HG02610 (cell line): ENCODE measurements around the gene APOL4.
A peak's percentile ranks its signal among the peaks of the same experiment; 100 is the strongest.
"Not testable (repeated sequence)": the region's sequence is repeated elsewhere in the genome, so short reads cannot be mapped to it uniquely, and the experiment has no call there.

Source experiments
- ATAC-seq: cut with Tn5 transposase; IDR thresholded peaks from one replicate; pipeline ENCODE4 v1.9.1; 2021; ENCODE audit warnings: mild to moderate bottlenecking, moderate library complexity; ENCODE audit not compliant: unreplicated experiment

APOL4 gene

GRCh38 chr22:36185828-36186624, 15.6 kb downstream of the APOL4 start:
- ATAC-seq = no peak

DNA sequence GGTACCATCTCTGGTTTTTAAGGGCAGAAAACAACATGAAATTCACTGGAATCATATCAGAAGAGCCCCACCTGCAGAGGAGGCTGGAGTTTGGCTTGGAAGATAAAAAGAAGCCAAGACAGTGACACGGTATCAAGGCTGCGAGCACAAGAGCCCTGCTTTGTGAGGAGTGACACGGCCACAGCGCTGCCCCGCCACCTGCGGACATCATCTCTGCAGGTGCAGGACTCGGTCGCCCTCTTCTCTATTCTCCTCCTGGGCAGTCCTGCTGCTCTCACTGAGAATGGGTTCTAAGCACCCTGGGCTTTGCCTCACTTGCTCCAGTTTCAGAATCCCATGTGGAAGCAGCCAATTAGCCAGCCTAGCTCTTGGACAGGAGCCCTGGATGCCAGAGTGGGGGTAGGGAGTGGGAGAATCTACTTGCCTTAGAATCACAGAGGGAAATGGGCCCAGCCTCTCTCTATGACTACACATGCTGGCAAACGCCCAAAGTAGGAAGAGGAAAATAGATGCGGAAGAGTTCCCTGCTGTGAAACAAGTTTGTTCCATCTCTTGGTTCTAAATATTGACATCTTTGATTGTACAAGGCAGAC, 17.1 kb downstream of the APOL4 start:
- no peak for ATAC-seq

DNA sequence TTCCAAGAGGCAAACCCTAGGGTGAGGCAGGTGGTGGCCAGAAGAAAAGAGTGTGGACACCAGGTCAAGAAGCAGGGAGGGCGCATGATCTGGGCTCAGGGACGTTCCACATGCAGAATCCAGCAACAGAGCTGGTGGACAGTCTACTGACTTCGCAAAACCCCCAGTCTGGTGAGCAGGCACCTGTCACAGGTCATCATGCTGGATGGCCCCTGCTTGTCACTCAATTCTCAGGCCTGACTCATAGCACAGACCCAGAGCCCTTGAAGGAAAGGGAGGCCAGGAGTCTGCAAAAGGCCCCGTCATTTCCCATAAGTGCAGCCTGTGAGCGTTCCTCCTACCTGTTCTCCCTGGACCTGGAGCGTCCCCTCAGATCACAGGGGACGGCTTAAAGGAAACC, 18.2 kb downstream of the APOL4 start:
- no peak for ATAC-seq

- ATAC-seq = no peak
These were observed 18.8 kb downstream of the APOL4 start for GRCh38 chr22:36182857-36183256.

- ATAC-seq = no peak
These were observed 19.6 kb downstream of the APOL4 start for GRCh38 chr22:36182056-36182455.

DNA sequence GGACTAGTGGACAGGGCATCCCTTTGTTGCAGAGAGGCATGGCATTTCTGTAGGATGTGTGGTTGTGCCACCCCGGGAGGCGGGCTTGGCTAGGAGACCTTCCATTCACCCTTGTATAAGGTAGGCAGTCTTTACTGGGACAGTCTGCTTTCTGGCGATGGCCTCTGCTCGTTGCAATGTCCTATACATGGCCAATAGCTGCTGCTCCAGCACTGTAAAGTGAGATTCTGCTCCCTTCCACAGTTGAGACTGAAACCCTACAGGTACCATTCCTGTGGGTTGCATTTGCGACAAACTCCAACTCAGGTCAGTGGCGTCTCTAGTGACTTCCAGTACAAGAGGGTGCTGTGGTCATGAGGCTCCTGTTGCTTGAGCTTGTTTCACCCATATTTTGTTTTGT, 20.7 kb downstream of the APOL4 start:
- ATAC-seq = no peak

- ATAC-seq = no peak
These were observed 21.4 kb downstream of the APOL4 start for GRCh38 chr22:36180038-36180880.

- no peak for ATAC-seq
These were observed 24.4 kb downstream of the APOL4 start for GRCh38 chr22:36177160-36177559.

GRCh38 chr22:36175892-36176291, 25.7 kb downstream of the APOL4 start:
- ATAC-seq = no peak

DNA sequence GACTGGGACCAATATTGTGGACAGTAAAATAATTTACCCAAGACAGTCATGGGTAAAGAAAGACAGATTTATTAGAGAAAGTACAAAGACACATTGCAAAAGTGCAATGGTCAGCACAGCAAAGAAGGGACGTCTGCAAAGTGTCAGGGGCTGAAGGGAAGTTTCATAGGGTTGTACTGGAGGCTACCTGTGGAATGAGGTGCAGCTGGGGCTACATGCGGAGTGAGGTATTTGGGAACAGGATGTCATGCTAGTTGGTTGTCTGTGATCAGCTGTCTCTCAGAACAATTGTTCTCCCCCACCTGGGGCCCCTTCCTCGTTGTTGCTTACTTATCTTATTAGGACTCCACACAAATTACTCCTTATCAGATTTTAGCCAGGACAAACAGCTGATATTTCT, 29.7 kb downstream of the APOL4 start:
- no peak for ATAC-seq

GRCh38 chr22:36166518-36167220, 34.9 kb downstream of the APOL4 start:
- ATAC-seq = no peak

DNA sequence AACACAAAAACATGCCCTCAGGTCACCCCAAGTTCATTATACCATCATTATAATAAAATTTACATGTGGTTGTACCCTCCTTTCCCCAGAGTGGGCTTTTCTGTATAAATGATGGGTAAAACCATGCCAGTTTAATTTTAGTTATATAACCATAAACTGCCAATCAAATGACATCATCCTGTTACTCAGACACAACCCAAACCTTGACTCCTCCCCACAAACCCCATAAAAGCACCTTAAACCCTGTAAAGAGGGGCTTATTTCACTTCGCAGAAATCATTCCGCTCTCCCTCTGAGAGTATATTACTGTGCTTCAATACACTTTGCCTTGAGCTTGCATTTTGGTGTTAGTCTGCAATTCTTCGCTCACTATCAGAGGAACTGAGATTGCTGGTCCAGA, 35.5 kb downstream of the APOL4 start:
- ATAC-seq = no peak

DNA sequence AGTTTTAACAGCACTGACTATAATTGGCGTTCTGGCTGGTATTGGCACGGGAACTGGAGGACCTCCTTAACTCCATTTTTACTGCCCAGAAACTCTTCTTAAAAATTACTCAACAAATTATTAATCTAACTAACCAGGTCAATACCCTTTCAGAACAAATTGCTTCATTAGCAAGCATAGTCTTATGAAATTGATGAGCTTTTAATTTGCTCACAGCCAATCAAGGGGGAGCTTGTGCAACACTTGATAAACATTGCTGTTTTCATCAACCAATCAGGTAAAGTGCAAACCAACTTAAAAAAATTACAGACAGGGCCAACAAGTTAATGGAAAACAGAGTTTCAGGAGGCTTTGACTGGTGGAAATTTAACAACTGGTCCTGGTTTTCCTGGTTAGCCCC, 36.5 kb downstream of the APOL4 start:
- no peak for ATAC-seq

DNA sequence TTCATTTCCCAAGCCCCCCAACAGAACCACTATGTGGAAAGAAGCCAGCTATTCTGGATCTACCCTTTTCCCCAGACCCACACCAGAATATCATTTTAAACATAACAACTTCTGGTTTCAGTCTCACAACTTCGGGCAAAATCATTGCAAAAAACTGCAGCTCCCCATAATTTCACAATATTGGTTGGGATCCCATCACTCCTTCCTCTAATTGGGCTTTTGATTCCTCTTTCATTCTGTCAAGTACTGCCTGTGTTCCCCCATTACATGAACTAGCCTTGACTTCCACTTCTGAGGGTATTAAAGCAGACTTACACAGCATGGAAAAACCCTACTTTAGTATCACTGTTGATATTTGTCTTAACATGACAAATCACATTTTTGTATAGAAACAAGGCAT, 37.0 kb downstream of the APOL4 start:
- ATAC-seq = no peak

GRCh38 chr22:36163497-36163896, 38.1 kb downstream of the APOL4 start:
- ATAC-seq = no peak

DNA sequence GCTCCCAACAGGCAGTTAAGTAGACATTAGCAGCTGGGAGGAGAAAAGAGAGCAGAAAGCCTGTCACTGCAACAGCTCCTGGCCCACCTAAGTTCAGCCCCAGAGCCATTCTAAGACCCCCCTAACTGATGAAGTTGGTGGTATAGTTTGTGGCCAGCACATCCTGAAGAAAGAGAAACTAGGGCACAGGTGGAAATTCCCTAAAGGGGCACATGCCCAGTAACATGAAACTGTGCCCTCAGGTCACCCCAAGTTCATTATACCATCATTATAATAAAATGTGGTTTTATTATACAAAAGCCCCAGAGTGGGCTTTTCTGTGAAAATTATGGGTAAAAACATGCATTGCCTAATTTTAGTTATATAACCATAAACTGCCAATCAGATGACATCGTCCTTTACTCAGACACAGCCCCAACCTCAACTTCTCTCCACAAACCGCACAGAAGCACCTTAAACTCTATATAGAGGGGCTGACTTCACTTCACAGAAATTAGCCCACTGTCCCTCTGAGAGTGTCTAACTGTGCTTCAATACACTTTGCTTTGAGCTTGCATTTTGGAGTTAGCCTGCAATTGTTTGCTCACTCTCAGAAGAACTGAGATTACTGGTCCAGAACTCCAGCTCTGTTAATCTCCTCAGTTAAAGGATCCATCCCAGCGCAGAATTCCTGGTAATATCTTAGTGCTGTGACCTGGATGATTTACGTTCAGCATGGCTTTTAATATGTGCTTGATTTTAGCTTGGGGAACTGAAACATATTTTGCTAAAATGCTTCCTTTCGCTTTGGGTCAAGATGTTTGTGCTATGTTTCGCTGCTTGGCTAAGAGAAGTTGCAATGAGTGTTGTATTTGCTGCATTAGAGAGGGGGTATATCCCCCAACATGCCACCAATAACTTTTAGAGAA, 39.2 kb downstream of the APOL4 start:
- ATAC-seq = peak; percentile 49

- ATAC-seq = not testable (repeated sequence)
These were observed 39.8 kb downstream of the APOL4 start for GRCh38 chr22:36161793-36162126.

DNA sequence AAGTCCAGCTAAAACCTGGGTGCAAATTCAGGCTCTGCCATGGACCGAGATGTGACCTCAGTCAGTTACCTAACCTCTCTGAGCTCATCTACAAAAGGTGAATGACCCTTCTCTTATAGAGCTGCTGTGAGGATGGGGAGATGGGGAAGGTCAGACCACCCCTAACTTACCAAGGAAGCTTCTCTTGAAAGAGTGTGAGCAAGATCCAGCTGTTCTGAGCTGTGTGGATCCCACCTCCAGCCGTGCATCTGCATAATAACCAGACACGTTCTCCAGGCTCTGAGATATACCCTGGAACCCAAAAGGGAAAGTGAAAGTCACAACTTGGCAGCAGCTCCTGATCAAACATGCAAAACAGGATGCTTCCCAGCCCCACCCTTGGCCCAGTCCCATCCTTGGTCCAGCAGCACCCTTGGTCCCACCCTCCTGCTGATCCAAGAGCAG, 41.1 kb downstream of the APOL4 start, which contains the start of gene APOL3:
Gene APOL3, minus strand, starts transcription at position 257 of the 444 bp plus-strand sequence. CDS start 11,700 bp downstream, outside the sequence.
- no peak for ATAC-seq

DNA sequence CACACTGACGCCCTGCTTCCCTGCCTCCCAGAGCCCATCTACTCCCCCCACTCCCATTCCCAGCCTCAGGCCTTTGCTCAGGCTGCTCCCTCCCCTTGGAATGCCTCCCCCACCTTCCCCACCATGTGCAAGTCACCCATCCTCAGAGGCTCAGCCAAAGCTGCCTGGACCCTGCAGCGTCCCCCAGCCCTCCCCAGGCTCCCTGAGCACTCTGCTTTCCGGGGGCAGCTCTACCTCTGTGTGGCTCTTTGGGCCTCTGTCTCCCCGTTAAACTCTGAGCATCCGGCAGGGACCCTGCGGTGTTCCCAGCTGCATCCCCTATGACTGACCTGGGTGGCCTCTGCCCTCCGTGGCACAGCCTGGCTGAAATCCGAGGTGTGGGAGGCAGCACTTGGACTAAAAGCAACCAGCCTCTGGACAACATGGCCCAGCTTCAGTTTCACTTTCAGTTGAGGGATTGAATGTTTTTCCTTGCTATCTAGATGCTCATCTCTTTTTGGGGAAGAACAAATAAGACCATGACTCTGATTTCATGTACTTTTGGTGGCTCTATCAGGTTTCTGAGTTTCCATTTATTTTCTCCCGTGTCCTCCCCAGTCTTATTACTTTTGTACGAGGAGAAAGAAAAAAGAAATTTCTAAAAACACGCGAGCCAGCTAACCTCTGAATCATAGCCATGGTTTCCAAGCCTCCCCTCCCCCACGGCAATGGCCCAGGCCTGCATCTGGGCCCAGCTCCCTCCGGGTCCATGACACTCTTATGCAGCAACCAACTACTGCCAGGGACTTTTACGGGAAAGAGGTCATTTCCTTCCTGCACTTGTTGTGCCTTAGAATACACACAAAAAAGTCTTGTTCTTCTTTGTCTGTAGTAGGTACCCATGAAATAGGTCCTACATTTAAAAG, 44.8 kb downstream of the APOL4 start:
- ATAC-seq = no peak
